Esophagus squamous epithelium (tissue), 4 donors: ENCODE data around the gene ZNF575.

Source experiments
- CTCF ChIP-seq, 6 experiments: fragments of 450-650 bp in 4 of 6; fragments of 200-600 bp in 2 of 6; sonication (generic) in 2 of 6; IDR thresholded peaks; one replicate each; pipeline ENCODE4 v1.5.1; 2016 to 2019; ENCODE audit warnings: antibody characterized with exemption in 6 of 6, mild to moderate bottlenecking in 4 of 6, moderate library complexity in 4 of 6
- POLR2A ChIP-seq, 4 donors: fragments of 450-650 bp; IDR thresholded peaks; one replicate each; pipeline ENCODE4 v1.6.1; 2017; ENCODE audit warnings: antibody characterized with exemption in 4 of 4, mild to moderate bottlenecking in 4 of 4, moderate library complexity in 3 of 4

- TF ChIP-seq CTCF (IDR thresholded peaks at IDR 0.05): no peak
- TF ChIP-seq POLR2A (IDR thresholded peaks at IDR 0.05): no peak
Observed at GRCh38 chr19:43511324-43511723, 21.7 kb upstream of the ZNF575 start.
